Panc1 (cell line): Measurements from ENCODE around the gene MRC1. TPM values are rescaled to one million over a fixed set of nuclear protein-coding genes. Genes with fewer than 3 reads are reported as not detected.
A peak's percentile ranks its signal among the peaks of the same experiment; 100 is the strongest.

Source experiments
- ATAC-seq: fragments of 200-7000 bp; cut with Tn5 transposase; 2 replicates; pipeline ENCODE4 v1.9.1; 2020; ENCODE audit warnings: mild to moderate bottlenecking, moderate library complexity
- BruUV-seq: library from RNA; stranded (reverse); fragments of 400-500 nt; replicated peaks from 2 replicates; lab custom pipeline; 2021; lab: Mats Ljungman, UMichigan
- CTCF ChIA-PET: fragments of 300-600 bp; sonication (Branson Sonifier 250); formaldehyde crosslinking; loops from one replicate; lab custom pipeline; 2022; ENCODE audit warnings: antibody characterized with exemption; lab: Charles Lee
- POLR2A ChIA-PET: fragments of 300-600 bp; sonication (Branson Sonifier 250); formaldehyde crosslinking; loops from one replicate; lab custom pipeline; 2022; ENCODE audit warnings: antibody characterized with exemption; lab: Charles Lee
- DNase-seq: peaks from one replicate; pipeline ENCODE4 v3.0.0-alpha.2; 2010; ENCODE audit warnings: low read depth, low spot score
- H3K27ac ChIP-seq: 2 replicates; pipeline ENCODE4 v1.5.1; 2011; ENCODE audit warnings: mild to moderate bottlenecking, low read length, inconsistent platforms
- H3K27me3 ChIP-seq: fragments of 200-500 bp; sonication (Bioruptor generic); 2 replicates; pipeline ENCODE4 v1.6.0; 2014; ENCODE audit warnings: low read length, inconsistent platforms; ENCODE audit not compliant: control insufficient read depth, insufficient read depth
- H3K36me3 ChIP-seq: fragments of 200-500 bp; sonication (Bioruptor generic); 2 replicates; pipeline ENCODE4 v1.5.1; 2014; ENCODE audit warnings: inconsistent platforms, mild to moderate bottlenecking, low read length, moderate library complexity; ENCODE audit not compliant: control insufficient read depth, insufficient read depth
- H3K4me1 ChIP-seq: 2 replicates; pipeline ENCODE4 v1.5.1; 2011; ENCODE audit warnings: inconsistent platforms, mild to moderate bottlenecking, low read length, moderate library complexity; ENCODE audit not compliant: control insufficient read depth, insufficient read depth
- H3K4me3 ChIP-seq, 2 experiments: 2 replicates each; pipeline ENCODE4 v1.5.1; 2011 to 2012; ENCODE audit warnings: low read depth in 2 of 2, low read length in 2 of 2, mild to moderate bottlenecking in 2 of 2, inconsistent platforms in 1 of 2, moderate library complexity in 1 of 2
- H3K9me3 ChIP-seq: fragments of 200-500 bp; sonication (Bioruptor generic); 2 replicates; pipeline ENCODE4 v1.5.1; 2014; ENCODE audit warnings: low read depth, mild to moderate bottlenecking, inconsistent platforms, low read length, moderate library complexity; ENCODE audit not compliant: control insufficient read depth, insufficient read depth
- POLR2AphosphoS5 ChIP-seq: IDR thresholded peaks from 2 replicates; pipeline ENCODE4 v1.6.1; 2012; ENCODE audit warnings: mild to moderate bottlenecking, low read depth, low read length, moderate library complexity
- SIN3A ChIP-seq: IDR thresholded peaks from 2 replicates; pipeline ENCODE4 v1.6.1; 2012; ENCODE audit warnings: low read depth, mild to moderate bottlenecking, low read length, moderate library complexity, borderline replicate concordance; ENCODE audit not compliant: insufficient read depth
- TCF7L2 ChIP-seq: IDR thresholded peaks from 2 replicates; pipeline ENCODE4 v1.6.1; 2011; ENCODE audit warnings: mild to moderate bottlenecking, low read depth, low read length, inconsistent platforms
- in situ Hi-C: cut with HindIII; loops from 2 replicates; pipeline ENCODE4 v1.10.0; 2016; ENCODE audit warnings: low sequenced_read_pairs, low pct_unique_long_range_greater_than_20kb
- intact Hi-C: fragments of 100-400 bp; cut with micrococcal nuclease; formaldehyde crosslinking; loops from one replicate; pipeline ENCODE4 v1.10.0; 2022; ENCODE audit not compliant: unreplicated experiment
- total RNA-seq: library from RNA; stranded (reverse); gene quantifications from one replicate; pipeline ENCODE4 v1.2.1, GENCODE V29; 2021; ENCODE audit not compliant: unreplicated experiment
- TF ChIP-seq, protein P1 (sequence below): fragments of 450-650 bp; IDR thresholded peaks from 2 replicates; pipeline ENCODE4 v1.5.1; 2017; ENCODE audit warnings: mild to moderate bottlenecking
- TF ChIP-seq, protein P2 (sequence below), 2 experiments: IDR thresholded peaks; 2 replicates each; pipeline ENCODE4 v1.6.1; 2011 to 2012; ENCODE audit warnings: low read depth in 2 of 2, control low read depth in 1 of 2, low read length in 1 of 2, mild to moderate bottlenecking in 1 of 2, moderate library complexity in 1 of 2; ENCODE audit not compliant: insufficient read depth in 1 of 2

MRC1 gene
- total RNA-seq, 1 experiment from 2014 or later: 0.21 TPM

DNA sequence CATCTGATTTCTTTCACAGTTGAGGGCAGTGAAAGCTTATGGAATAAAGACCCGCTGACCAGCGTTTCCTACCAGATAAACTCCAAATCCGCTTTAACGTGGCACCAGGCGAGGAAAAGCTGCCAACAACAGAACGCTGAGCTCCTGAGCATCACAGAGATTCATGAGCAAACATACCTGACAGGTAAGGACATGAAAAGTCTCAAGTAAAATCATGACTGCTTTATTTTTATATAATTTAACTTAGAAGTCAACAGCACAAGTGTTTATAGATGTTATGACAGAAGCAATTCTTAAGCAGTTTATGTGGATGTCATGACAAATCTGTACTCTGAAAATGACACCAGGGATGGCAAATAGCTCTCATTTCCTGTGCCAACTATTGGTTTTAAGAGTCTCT lies 24.5 kb downstream of the MRC1 start:
- ChIA-PET CTCF (interaction anchor here (0.5 kb wide), 1 partner anchor 16 kb away, joined by 5 read pairs; no protein-coding TSS in a partner anchor), POLR2A (no interaction called here)
- no peaks in the 10 kb centered on the region for H3K36me3 ChIP-seq
- TF ChIP-seq, protein P1, sequence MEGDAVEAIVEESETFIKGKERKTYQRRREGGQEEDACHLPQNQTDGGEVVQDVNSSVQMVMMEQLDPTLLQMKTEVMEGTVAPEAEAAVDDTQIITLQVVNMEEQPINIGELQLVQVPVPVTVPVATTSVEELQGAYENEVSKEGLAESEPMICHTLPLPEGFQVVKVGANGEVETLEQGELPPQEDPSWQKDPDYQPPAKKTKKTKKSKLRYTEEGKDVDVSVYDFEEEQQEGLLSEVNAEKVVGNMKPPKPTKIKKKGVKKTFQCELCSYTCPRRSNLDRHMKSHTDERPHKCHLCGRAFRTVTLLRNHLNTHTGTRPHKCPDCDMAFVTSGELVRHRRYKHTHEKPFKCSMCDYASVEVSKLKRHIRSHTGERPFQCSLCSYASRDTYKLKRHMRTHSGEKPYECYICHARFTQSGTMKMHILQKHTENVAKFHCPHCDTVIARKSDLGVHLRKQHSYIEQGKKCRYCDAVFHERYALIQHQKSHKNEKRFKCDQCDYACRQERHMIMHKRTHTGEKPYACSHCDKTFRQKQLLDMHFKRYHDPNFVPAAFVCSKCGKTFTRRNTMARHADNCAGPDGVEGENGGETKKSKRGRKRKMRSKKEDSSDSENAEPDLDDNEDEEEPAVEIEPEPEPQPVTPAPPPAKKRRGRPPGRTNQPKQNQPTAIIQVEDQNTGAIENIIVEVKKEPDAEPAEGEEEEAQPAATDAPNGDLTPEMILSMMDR: no peak
- no peak for TF ChIP-seq SIN3A
- TF ChIP-seq TCF7L2: no peak
- TF ChIP-seq, protein P2, sequence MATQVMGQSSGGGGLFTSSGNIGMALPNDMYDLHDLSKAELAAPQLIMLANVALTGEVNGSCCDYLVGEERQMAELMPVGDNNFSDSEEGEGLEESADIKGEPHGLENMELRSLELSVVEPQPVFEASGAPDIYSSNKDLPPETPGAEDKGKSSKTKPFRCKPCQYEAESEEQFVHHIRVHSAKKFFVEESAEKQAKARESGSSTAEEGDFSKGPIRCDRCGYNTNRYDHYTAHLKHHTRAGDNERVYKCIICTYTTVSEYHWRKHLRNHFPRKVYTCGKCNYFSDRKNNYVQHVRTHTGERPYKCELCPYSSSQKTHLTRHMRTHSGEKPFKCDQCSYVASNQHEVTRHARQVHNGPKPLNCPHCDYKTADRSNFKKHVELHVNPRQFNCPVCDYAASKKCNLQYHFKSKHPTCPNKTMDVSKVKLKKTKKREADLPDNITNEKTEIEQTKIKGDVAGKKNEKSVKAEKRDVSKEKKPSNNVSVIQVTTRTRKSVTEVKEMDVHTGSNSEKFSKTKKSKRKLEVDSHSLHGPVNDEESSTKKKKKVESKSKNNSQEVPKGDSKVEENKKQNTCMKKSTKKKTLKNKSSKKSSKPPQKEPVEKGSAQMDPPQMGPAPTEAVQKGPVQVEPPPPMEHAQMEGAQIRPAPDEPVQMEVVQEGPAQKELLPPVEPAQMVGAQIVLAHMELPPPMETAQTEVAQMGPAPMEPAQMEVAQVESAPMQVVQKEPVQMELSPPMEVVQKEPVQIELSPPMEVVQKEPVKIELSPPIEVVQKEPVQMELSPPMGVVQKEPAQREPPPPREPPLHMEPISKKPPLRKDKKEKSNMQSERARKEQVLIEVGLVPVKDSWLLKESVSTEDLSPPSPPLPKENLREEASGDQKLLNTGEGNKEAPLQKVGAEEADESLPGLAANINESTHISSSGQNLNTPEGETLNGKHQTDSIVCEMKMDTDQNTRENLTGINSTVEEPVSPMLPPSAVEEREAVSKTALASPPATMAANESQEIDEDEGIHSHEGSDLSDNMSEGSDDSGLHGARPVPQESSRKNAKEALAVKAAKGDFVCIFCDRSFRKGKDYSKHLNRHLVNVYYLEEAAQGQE (IDR thresholded peaks at IDR 0.05; ENCODE audit: insufficient read depth in 1 of 2, low read depth in 2 of 2, low read length in 1 of 2): no peak
- no peak for TF ChIP-seq POLR2AphosphoS5
- DNase-seq (no peak), ATAC-seq (no peak)
- H3K27ac ChIP-seq: no peak overlapping the region
- no peak overlapping the region for H3K4me3 ChIP-seq
- no peaks in the 10 kb centered on the region for H3K9me3 ChIP-seq
- in situ Hi-C loops: no loop called here
- H3K27me3 ChIP-seq: no peaks in the 10 kb centered on the region
- BruUV-seq: no TSS peak
- H3K4me1 ChIP-seq: peaks cover 10% of the 10 kb centered on the region
- intact Hi-C loops: no loop called here

DNA sequence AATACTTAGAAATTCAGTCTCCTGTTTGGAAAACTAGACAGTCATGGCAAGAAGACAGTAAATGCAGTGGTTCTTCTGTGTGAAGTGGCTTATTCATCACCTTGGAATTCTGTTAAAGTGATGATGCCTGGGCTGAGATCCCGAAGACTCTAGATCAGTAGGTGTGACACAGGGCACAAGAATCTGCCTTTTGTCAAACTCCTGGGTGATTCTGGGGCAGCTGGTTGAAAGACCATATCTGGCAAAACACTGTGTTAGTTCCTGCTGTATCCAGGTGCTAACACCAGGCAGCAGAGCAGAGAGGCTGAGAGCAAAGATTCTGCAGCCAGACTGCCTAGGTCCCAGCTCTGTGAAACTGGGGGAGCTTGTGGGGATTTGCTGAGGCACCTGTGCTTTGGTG lies 26.5 kb downstream of the MRC1 start:
- DNase-seq: peak; percentile 77
- BruUV-seq: no TSS peak
- Histone ChIP-seq H3K36me3 (no peaks in the 10 kb centered on the region), H3K27ac (0 out of 2 replicates have a peak overlapping the region, but pooled peaks have one; percentile 8), H3K9me3 (no peaks in the 10 kb centered on the region), H3K27me3 (no peaks in the 10 kb centered on the region), H3K4me1 (peaks cover 10% of the 10 kb centered on the region), H3K4me3 (no peak overlapping the region)
- intact Hi-C loops (no loop called here), in situ Hi-C loops (no loop called here)
- ChIA-PET POLR2A (no interaction called here), CTCF (no interaction called here)
- TF ChIP-seq SIN3A: no peak
- TF ChIP-seq, protein P2 (IDR thresholded peaks at IDR 0.05; ENCODE audit: insufficient read depth in 1 of 2, low read depth in 2 of 2, low read length in 1 of 2): no peak
- ATAC-seq: peak; percentile 79
